ENCODE results near the gene CARF.

CARF gene

DNA sequence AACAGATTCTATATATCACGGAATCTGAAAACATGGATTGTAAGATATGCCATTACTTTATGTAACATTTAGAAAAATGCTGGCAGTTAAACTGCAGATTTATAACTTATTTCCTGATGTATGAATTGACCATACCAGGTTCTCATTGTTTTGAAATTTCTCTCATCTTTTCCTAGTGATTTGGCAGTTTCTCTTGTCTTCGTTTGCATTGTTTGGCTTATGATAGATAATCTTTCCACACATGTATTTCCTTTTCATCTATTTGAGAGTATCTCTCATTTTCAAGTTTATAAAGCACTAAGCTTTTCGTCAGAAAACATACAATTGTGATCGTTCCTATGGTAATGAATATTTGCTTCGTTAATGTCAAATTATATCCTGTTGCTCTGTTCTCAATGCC lies 118.9 kb downstream of the CARF start:
- TF ChIP-seq TAF1 (IDR thresholded peaks at IDR 0.05; ENCODE audit: borderline replicate concordance, insufficient read depth, low read length): no peak
- TF ChIP-seq FOXP2 (optimal IDR thresholded peaks at IDR 0.05; ENCODE audit: borderline replicate concordance, extremely low read depth, extremely low read length, insufficient read depth): no peak
- TF ChIP-seq, protein P1, sequence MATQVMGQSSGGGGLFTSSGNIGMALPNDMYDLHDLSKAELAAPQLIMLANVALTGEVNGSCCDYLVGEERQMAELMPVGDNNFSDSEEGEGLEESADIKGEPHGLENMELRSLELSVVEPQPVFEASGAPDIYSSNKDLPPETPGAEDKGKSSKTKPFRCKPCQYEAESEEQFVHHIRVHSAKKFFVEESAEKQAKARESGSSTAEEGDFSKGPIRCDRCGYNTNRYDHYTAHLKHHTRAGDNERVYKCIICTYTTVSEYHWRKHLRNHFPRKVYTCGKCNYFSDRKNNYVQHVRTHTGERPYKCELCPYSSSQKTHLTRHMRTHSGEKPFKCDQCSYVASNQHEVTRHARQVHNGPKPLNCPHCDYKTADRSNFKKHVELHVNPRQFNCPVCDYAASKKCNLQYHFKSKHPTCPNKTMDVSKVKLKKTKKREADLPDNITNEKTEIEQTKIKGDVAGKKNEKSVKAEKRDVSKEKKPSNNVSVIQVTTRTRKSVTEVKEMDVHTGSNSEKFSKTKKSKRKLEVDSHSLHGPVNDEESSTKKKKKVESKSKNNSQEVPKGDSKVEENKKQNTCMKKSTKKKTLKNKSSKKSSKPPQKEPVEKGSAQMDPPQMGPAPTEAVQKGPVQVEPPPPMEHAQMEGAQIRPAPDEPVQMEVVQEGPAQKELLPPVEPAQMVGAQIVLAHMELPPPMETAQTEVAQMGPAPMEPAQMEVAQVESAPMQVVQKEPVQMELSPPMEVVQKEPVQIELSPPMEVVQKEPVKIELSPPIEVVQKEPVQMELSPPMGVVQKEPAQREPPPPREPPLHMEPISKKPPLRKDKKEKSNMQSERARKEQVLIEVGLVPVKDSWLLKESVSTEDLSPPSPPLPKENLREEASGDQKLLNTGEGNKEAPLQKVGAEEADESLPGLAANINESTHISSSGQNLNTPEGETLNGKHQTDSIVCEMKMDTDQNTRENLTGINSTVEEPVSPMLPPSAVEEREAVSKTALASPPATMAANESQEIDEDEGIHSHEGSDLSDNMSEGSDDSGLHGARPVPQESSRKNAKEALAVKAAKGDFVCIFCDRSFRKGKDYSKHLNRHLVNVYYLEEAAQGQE (IDR thresholded peaks at IDR 0.05; ENCODE audit: insufficient read depth in 1 of 2, low read depth in 2 of 2, low read length in 2 of 2): no peak
- no peak for TF ChIP-seq SIN3A (IDR thresholded peaks at IDR 0.05; ENCODE audit: borderline replicate concordance, insufficient read depth, low read length)
- TF ChIP-seq POLR2AphosphoS5 (IDR thresholded peaks at IDR 0.05; ENCODE audit: low read depth, low read length): no peak

DNA sequence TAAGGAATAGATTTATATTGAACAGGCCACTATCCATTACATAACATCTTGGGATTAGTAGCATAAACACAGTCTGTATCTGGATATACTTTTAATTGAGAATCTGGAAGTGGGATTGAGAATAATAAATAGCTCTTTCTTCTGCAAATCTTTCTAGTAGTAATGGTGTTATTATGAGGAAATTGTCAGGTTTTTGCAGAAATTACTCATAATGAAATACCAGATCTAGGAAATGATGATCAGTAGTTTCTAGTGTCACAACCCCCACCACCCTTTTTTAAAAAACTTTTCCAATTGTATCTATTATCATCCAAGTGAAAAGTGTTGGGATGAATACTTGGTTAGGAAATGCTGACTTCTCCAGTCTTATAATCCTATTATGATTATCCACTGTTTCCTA lies 121.3 kb downstream of the CARF start:
- TF ChIP-seq TAF1 (IDR thresholded peaks at IDR 0.05; ENCODE audit: borderline replicate concordance, insufficient read depth, low read length) (no peak), POLR2AphosphoS5 (IDR thresholded peaks at IDR 0.05; ENCODE audit: low read depth, low read length) (no peak)
- TF ChIP-seq, protein P1 (IDR thresholded peaks at IDR 0.05; ENCODE audit: insufficient read depth in 1 of 2, low read depth in 2 of 2, low read length in 2 of 2): no peak

DNA sequence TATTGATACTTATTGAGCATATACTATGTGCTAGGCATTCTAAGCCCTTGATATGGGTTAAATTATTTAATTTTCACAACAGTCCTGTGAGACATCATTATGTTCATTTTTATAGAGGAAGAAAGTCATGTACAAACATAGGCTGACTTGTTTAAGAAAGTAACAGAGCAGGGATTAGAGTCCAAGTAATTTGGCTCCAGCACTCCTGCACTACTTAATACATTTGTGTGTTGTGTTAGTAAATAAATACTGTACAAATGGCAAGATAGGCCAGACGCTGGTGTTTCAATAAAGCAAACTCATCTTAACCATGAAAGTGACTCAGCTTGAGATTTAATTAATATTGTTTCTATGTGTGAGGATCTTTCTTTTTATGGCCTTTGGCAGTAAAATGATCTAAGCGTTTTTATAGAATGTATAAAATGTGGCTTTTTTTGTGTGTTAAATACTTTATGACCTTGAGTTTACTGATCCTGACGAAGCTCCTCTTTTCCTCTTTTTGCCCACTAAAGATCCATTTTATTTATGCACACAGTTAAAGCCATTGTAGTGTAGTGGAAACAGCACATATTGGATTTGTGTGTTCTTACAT lies 123.9 kb downstream of the CARF start:
- TF ChIP-seq, protein P1 (IDR thresholded peaks at IDR 0.05; ENCODE audit: insufficient read depth in 1 of 2, low read depth in 2 of 2, low read length in 2 of 2): no peak

Measured in PFSK-1 (cell line).